A673 (cell line): ENCODE measurements around the gene ASB9. TPM values are rescaled to one million over a fixed set of nuclear protein-coding genes. Genes with fewer than 3 reads are reported as not detected.
"Not testable (repeated sequence)": the region's sequence is repeated elsewhere in the genome, so short reads cannot be mapped to it uniquely, and the experiment has no call there.

Experiments used
- BruUV-seq: library from RNA; stranded (reverse); fragments of 400-500 nt; replicated peaks from 2 replicates; lab custom pipeline; 2021; lab: Mats Ljungman, UMichigan
- CTCF ChIA-PET: fragments of 300-600 bp; sonication (Branson Sonifier 250); formaldehyde crosslinking; loops from one replicate; lab custom pipeline; 2022; ENCODE audit warnings: antibody characterized with exemption; lab: Charles Lee
- POLR2A ChIA-PET: fragments of 300-600 bp; sonication (Branson Sonifier 250); formaldehyde crosslinking; loops from one replicate; lab custom pipeline; 2022; ENCODE audit warnings: antibody characterized with exemption; ENCODE audit not compliant: low non-redundant PET; lab: Charles Lee
- DNase-seq: peaks from one replicate; pipeline ENCODE4 v3.0.0-alpha.2; 2015; ENCODE audit warnings: low spot score
- H3K27ac ChIP-seq: fragments of 200-600 bp; sonication (generic); 2 replicates; pipeline ENCODE4 v1.5.1; 2016; ENCODE audit warnings: mixed run types, low read depth, mild to moderate bottlenecking, mixed read lengths, antibody characterized with exemption, low read length; ENCODE audit not compliant: poor library complexity, severe bottlenecking
- H3K27me3 ChIP-seq: fragments of 200-600 bp; sonication (generic); replicated peaks from 2 replicates; pipeline ENCODE4 v1.6.1; 2017; ENCODE audit warnings: mixed run types, low read depth, mild to moderate bottlenecking, mixed read lengths, antibody characterized with exemption, low read length; ENCODE audit not compliant: insufficient read depth, poor library complexity
- H3K36me3 ChIP-seq: fragments of 200-600 bp; sonication (generic); 2 replicates; pipeline ENCODE4 v1.6.1; 2016; ENCODE audit warnings: mixed run types, mild to moderate bottlenecking, mixed read lengths, antibody characterized with exemption, low read length; ENCODE audit not compliant: insufficient read depth, poor library complexity, severe bottlenecking
- H3K4me1 ChIP-seq: fragments of 200-600 bp; sonication (generic); 2 replicates; pipeline ENCODE4 v1.6.1; 2017; ENCODE audit warnings: mixed run types, mild to moderate bottlenecking, mixed read lengths, antibody characterized with exemption, low read length; ENCODE audit not compliant: insufficient read depth, poor library complexity, severe bottlenecking
- H3K4me3 ChIP-seq: fragments of 200-600 bp; sonication (generic); 2 replicates; pipeline ENCODE4 v1.5.1; 2016; ENCODE audit warnings: low read depth, mixed run types, mild to moderate bottlenecking, mixed read lengths, low read length; ENCODE audit not compliant: poor library complexity, severe bottlenecking
- H3K9me3 ChIP-seq: fragments of 200-600 bp; sonication (generic); 2 replicates; pipeline ENCODE4 v1.6.1; 2016; ENCODE audit warnings: mixed run types, low read depth, mild to moderate bottlenecking, mixed read lengths, antibody characterized with exemption, low read length; ENCODE audit not compliant: poor library complexity, severe bottlenecking
- EZH2 ChIP-seq: fragments of 200-600 bp; sonication (generic); IDR thresholded peaks from 2 replicates; pipeline ENCODE4 v1.6.1; 2017; ENCODE audit warnings: borderline replicate concordance, low read depth, mild to moderate bottlenecking, mixed read lengths, antibody characterized with exemption, low read length; ENCODE audit not compliant: poor library complexity, severe bottlenecking
- intact Hi-C: fragments of 100-400 bp; cut with micrococcal nuclease; formaldehyde crosslinking; loops from one replicate; pipeline ENCODE4 v1.10.0; 2022; ENCODE audit not compliant: unreplicated experiment
- total RNA-seq: library from RNA; stranded (reverse); gene quantifications from 2 replicates; pipeline ENCODE4 v1.2.3, GENCODE V29; 2021
- TF ChIP-seq, protein P1 (sequence below): fragments of 300-800, 200-600 bp; sonication (generic); conservative IDR thresholded peaks from 2 replicates; pipeline ENCODE4 v1.5.1; 2017; ENCODE audit warnings: low read depth, mild to moderate bottlenecking, antibody characterized with exemption, low read length, moderate library complexity, mixed read lengths

ASB9 gene
- total RNA-seq, 1 experiment from 2014 or later = not detected

GRCh38 chrX:15314472-15314871, 44.6 kb upstream of the ASB9 start:
- no peak for DNase-seq
- Histone ChIP-seq H3K9me3 (no peaks in the 10 kb centered on the region), H3K4me3 (peak overlapping the region; percentile 9), H3K36me3 (no peaks in the 10 kb centered on the region), H3K27me3 (no peaks in the 10 kb centered on the region), H3K27ac (no peak overlapping the region), H3K4me1 (peaks cover 33% of the 10 kb centered on the region)
- intact Hi-C loops = no loop called here
- CTCF ChIA-PET = no interaction called here
- TF ChIP-seq, protein P1, sequence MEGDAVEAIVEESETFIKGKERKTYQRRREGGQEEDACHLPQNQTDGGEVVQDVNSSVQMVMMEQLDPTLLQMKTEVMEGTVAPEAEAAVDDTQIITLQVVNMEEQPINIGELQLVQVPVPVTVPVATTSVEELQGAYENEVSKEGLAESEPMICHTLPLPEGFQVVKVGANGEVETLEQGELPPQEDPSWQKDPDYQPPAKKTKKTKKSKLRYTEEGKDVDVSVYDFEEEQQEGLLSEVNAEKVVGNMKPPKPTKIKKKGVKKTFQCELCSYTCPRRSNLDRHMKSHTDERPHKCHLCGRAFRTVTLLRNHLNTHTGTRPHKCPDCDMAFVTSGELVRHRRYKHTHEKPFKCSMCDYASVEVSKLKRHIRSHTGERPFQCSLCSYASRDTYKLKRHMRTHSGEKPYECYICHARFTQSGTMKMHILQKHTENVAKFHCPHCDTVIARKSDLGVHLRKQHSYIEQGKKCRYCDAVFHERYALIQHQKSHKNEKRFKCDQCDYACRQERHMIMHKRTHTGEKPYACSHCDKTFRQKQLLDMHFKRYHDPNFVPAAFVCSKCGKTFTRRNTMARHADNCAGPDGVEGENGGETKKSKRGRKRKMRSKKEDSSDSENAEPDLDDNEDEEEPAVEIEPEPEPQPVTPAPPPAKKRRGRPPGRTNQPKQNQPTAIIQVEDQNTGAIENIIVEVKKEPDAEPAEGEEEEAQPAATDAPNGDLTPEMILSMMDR = no peak
- TF ChIP-seq EZH2 = no peak
- no TSS peak for BruUV-seq
- POLR2A ChIA-PET = no interaction called here

DNA sequence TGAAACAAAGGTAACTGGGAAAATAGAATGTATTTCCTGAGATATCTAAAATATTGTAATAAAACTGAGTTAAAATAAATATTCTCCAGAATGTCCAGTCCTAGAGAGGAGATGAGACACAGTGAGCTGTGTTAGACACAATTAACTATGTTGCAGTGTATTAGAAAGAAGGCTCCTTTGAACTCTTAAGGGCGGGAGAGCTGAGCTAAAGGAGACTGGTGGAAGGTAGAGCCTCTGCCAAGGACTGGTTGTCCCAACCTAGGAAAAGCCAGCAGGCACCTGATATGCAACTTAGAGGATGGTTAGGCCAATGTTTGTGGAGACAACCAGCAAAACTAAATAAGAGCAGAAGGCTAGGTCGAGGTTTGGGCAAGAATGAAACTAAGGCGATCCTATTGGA, 41.2 kb upstream of the ASB9 start:
- no TSS peak for BruUV-seq
- ChIA-PET CTCF (no interaction called here), POLR2A (no interaction called here)
- no peak for TF ChIP-seq EZH2
- TF ChIP-seq, protein P1 = no peak
- H3K36me3 ChIP-seq = no peaks in the 10 kb centered on the region
- DNase-seq = no peak
- H3K4me1 ChIP-seq = peaks cover 33% of the 10 kb centered on the region
- no peak overlapping the region for H3K27ac ChIP-seq
- H3K27me3 ChIP-seq = no peaks in the 10 kb centered on the region
- no peak overlapping the region for H3K4me3 ChIP-seq
- H3K9me3 ChIP-seq = no peaks in the 10 kb centered on the region
- intact Hi-C loops = no loop called here

- ChIA-PET POLR2A (no interaction called here), CTCF (no interaction called here)
- H3K9me3 ChIP-seq = no peaks in the 10 kb centered on the region
- intact Hi-C loops = no loop called here
- no peaks in the 10 kb centered on the region for H3K36me3 ChIP-seq
- no TSS peak for BruUV-seq
- DNase-seq = peak; percentile 89
- peaks cover 25% of the 10 kb centered on the region for H3K4me1 ChIP-seq
- TF ChIP-seq, protein P1 = no peak
- no peak for TF ChIP-seq EZH2
- H3K27me3 ChIP-seq = no peaks in the 10 kb centered on the region
- H3K4me3 ChIP-seq = no peak overlapping the region
- H3K27ac ChIP-seq = peak overlapping the region; percentile 57
Measured at GRCh38 chrX:15310117-15310516, 40.2 kb upstream of the ASB9 start.

- H3K27me3 ChIP-seq, intact Hi-C loops, POLR2A ChIA-PET, H3K4me3 ChIP-seq, H3K4me1 ChIP-seq, CTCF ChIA-PET, DNase-seq, H3K9me3 ChIP-seq, H3K36me3 ChIP-seq, BruUV-seq, H3K27ac ChIP-seq: not testable (repeated sequence)
Measured at GRCh38 chrX:15305899-15306298, 36.0 kb upstream of the ASB9 start.
